ENCODE measurements around the gene CHAF1A.

Gene CHAF1A

GRCh38 chr19:4434391-4434790 lies 32.0 kb downstream of the CHAF1A start:
- no peaks in the 10 kb centered on the region for H3K9me3 ChIP-seq (ENCODE audit: control insufficient read depth, insufficient read depth, low read depth, low read length)
- no peak overlapping the region for H3K4me3 ChIP-seq (ENCODE audit: low read depth, low read length)
- ChIA-PET CTCF (interaction anchor here (0.6 to 1.2 kb wide), 2 partner anchors 34 to 101 kb away, joined by 3 to 5 read pairs; partner anchors contain the start of gene PLIN5), POLR2A (no interaction called here)
- no peaks in the 10 kb centered on the region for H3K4me1 ChIP-seq (ENCODE audit: control insufficient read depth, insufficient read depth, low read length)
- TF ChIP-seq ZNF112 (tag by site-specific recombination; IDR thresholded peaks at IDR 0.05) = no peak
- no peak for TF ChIP-seq ZFP41 (tag by site-specific recombination; IDR thresholded peaks at IDR 0.05; ENCODE audit: borderline replicate concordance)
- no peak for TF ChIP-seq ZBTB44 (tag by site-specific recombination; IDR thresholded peaks at IDR 0.05)
- no peak for TF ChIP-seq ZNF324 (tag by site-specific recombination; IDR thresholded peaks at IDR 0.05)
- TF ChIP-seq OVOL3 (tag by site-specific recombination; IDR thresholded peaks at IDR 0.05) = no peak
- no peak for TF ChIP-seq ZNF202 (tag by site-specific recombination; IDR thresholded peaks at IDR 0.05; ENCODE audit: borderline replicate concordance)
- no peak for TF ChIP-seq ZNF274 (IDR thresholded peaks at IDR 0.05; ENCODE audit: low read length)
- no peak for TF ChIP-seq ZNF274 (tag by site-specific recombination; IDR thresholded peaks at IDR 0.05; ENCODE audit: borderline replicate concordance)
- TF ChIP-seq ZNF169 (tag by site-specific recombination; IDR thresholded peaks at IDR 0.05) = no peak
- no peak for TF ChIP-seq HIC1 (tag by site-specific recombination; IDR thresholded peaks at IDR 0.05)
- TF ChIP-seq ZNF513 (tag by site-specific recombination; IDR thresholded peaks at IDR 0.05) = no peak
- no peak for TF ChIP-seq GLIS1 (tag by site-specific recombination; IDR thresholded peaks at IDR 0.05)
- TF ChIP-seq ZNF239 (tag by site-specific recombination; IDR thresholded peaks at IDR 0.05) = no peak
- H3K36me3 ChIP-seq (ENCODE audit: control insufficient read depth in 2 of 2, insufficient read depth in 1 of 2, low read length in 2 of 2) = peaks cover 64 to 95% of the 10 kb centered on the region in 2 experiments; a peak in 2 of 3 replicates
- H3K27ac ChIP-seq (ENCODE audit: extremely low read depth, low read depth, low read length) = no peak overlapping the region

- no peak overlapping the region for H3K27ac ChIP-seq (ENCODE audit: extremely low read depth, low read depth, low read length)
- H3K36me3 ChIP-seq (ENCODE audit: control insufficient read depth in 2 of 2, insufficient read depth in 1 of 2, low read length in 2 of 2) = peaks cover 66 to 91% of the 10 kb centered on the region in 2 experiments; a peak in 2 of 3 replicates
- POLR2A ChIA-PET = no interaction called here
- TF ChIP-seq GLIS1 (tag by site-specific recombination; IDR thresholded peaks at IDR 0.05) = peak; percentile 99
- TF ChIP-seq ZNF133 (tag by site-specific recombination; IDR thresholded peaks at IDR 0.05) = no peak
- TF ChIP-seq PATZ1 (tag by site-specific recombination; IDR thresholded peaks at IDR 0.05) = 0 out of 2 replicates have a peak, but pooled peaks have one; percentile 25
- no peak for TF ChIP-seq ZNF529 (tag by site-specific recombination; IDR thresholded peaks at IDR 0.05; ENCODE audit: insufficient replicate concordance)
- TF ChIP-seq GLIS2 (tag by site-specific recombination; IDR thresholded peaks at IDR 0.05) = peak; percentile 39; the same call in 1 of the 2 replicates
- peak; percentile 22; the same call in 1 of the 2 replicates for TF ChIP-seq EGR2 (tag by site-specific recombination; IDR thresholded peaks at IDR 0.05; ENCODE audit: low read depth)
- TF ChIP-seq ZFHX2 (tag by site-specific recombination; conservative IDR thresholded peaks at IDR 0.05) = peak; percentile 23; the same call in 1 of the 2 replicates
- TF ChIP-seq ZNF639 (tag by site-specific recombination; IDR thresholded peaks at IDR 0.05) = no peak
- peak; percentile 58 for TF ChIP-seq ZIC2 (tag by site-specific recombination; IDR thresholded peaks at IDR 0.05)
- TF ChIP-seq ZNF791 (tag by site-specific recombination; IDR thresholded peaks at IDR 0.05) = no peak
- no peak for TF ChIP-seq ZNF48 (tag by site-specific recombination; IDR thresholded peaks at IDR 0.05)
- no peak for TF ChIP-seq ZNF362 (tag by site-specific recombination; IDR thresholded peaks at IDR 0.05)
These were observed 33.8 kb downstream of the CHAF1A start for GRCh38 chr19:4436231-4436630.

More at GRCh38 chr19:4436231-4436630, 33.8 kb downstream of the CHAF1A start:
- Histone ChIP-seq H3K9me3 (ENCODE audit: control insufficient read depth, insufficient read depth, low read depth, low read length) (no peaks in the 10 kb centered on the region), H3K4me3 (ENCODE audit: low read depth, low read length) (no peak overlapping the region), H3K4me1 (ENCODE audit: control insufficient read depth, insufficient read depth, low read length) (no peaks in the 10 kb centered on the region)
- CTCF ChIA-PET = interaction anchor here (0.6 kb wide), 1 partner anchor 170 kb away, joined by 4 read pairs; no protein-coding TSS in a partner anchor

Data from HEK293 (cell line).